Neural progenitor cell (in vitro differentiated cells): ENCODE measurements around the gene EVC2. TPM values are rescaled to one million over a fixed set of nuclear protein-coding genes. Genes with fewer than 3 reads are reported as not detected.

Experiments
- DNase-seq: peaks from one replicate; pipeline ENCODE4 v3.0.0-alpha.2; 2016; ENCODE audit warnings: low spot score
- H2AFZ ChIP-seq: fragments of 200-600 bp; sonication (generic); replicated peaks from 2 replicates; pipeline ENCODE4 v1.6.1; 2016; ENCODE audit warnings: antibody characterized with exemption
- H3F3A ChIP-seq: fragments of 200-600 bp; sonication (generic); 2 replicates; pipeline ENCODE4 v1.6.1; 2016; ENCODE audit warnings: antibody characterized with exemption, low read depth
- H3K27ac ChIP-seq: fragments of 200-600 bp; sonication (generic); 2 replicates; pipeline ENCODE4 v1.5.1; 2016; ENCODE audit warnings: mild to moderate bottlenecking
- H3K27me3 ChIP-seq: fragments of 200-600 bp; sonication (generic); 2 replicates; pipeline ENCODE4 v1.6.1; 2016; ENCODE audit warnings: mild to moderate bottlenecking, moderate library complexity
- H3K36me3 ChIP-seq: fragments of 200-600 bp; sonication (generic); 2 replicates; pipeline ENCODE4 v1.5.1; 2016
- H3K4me1 ChIP-seq: fragments of 200-600 bp; sonication (generic); 2 replicates; pipeline ENCODE4 v1.6.1; 2016; ENCODE audit warnings: mixed run types
- H3K4me2 ChIP-seq: fragments of 200-600 bp; sonication (generic); 2 replicates; pipeline ENCODE4 v1.6.1; 2016
- H3K4me3 ChIP-seq: fragments of 200-600 bp; sonication (generic); 2 replicates; pipeline ENCODE4 v1.5.1; 2016
- H3K79me2 ChIP-seq: fragments of 200-600 bp; sonication (generic); 2 replicates; pipeline ENCODE4 v1.6.1; 2016; ENCODE audit warnings: low read depth
- H3K9ac ChIP-seq: fragments of 200-600 bp; sonication (generic); 2 replicates; pipeline ENCODE4 v1.6.1; 2016
- H3K9me3 ChIP-seq: fragments of 200-600 bp; sonication (generic); 2 replicates; pipeline ENCODE4 v1.5.1; 2016; ENCODE audit warnings: low read depth
- H4K20me1 ChIP-seq: fragments of 200-600 bp; sonication (generic); 2 replicates; pipeline ENCODE4 v1.6.1; 2016; ENCODE audit warnings: low read depth
- H3K27ac Mint-ChIP-seq: 3 replicates; pipeline ENCODE4 v1.8.0; 2021; ENCODE audit warnings: mixed read lengths
- H3K27me3 Mint-ChIP-seq: 2 replicates; pipeline ENCODE4 v1.8.0; 2022; ENCODE audit warnings: low read depth, mild to moderate bottlenecking, inconsistent platforms, moderate library complexity, mixed read lengths; ENCODE audit not compliant: insufficient read depth
- H3K36me3 Mint-ChIP-seq: 3 replicates; pipeline ENCODE4 v1.8.0; 2021; ENCODE audit warnings: mixed read lengths
- H3K4me1 Mint-ChIP-seq: 3 replicates; pipeline ENCODE4 v1.8.0; 2021; ENCODE audit warnings: mixed read lengths
- H3K4me3 Mint-ChIP-seq: 3 replicates; pipeline ENCODE4 v1.8.0; 2021; ENCODE audit warnings: mild to moderate bottlenecking, moderate library complexity, mixed read lengths
- H3K9me3 Mint-ChIP-seq: 3 replicates; pipeline ENCODE4 v1.8.0; 2020; ENCODE audit warnings: mixed read lengths
- CTCF ChIP-seq: fragments of 200-600 bp; sonication (generic); IDR thresholded peaks from 2 replicates; pipeline ENCODE4 v1.5.1; 2017; ENCODE audit warnings: antibody characterized with exemption, mild to moderate bottlenecking
- EZH2 ChIP-seq: fragments of 200-600 bp; sonication (generic); IDR thresholded peaks from 2 replicates; pipeline ENCODE4 v1.6.1; 2017; ENCODE audit warnings: antibody characterized with exemption, mild to moderate bottlenecking, moderate library complexity
- EZH2phosphoT487 ChIP-seq: fragments of 200-600 bp; sonication (generic); IDR thresholded peaks from 2 replicates; pipeline ENCODE4 v1.6.1; 2017; ENCODE audit warnings: antibody characterized with exemption
- total RNA-seq: library from RNA; depleted of rRNA; stranded (reverse); fragments of >200 nt; gene quantifications from 2 replicates; pipeline ENCODE4 v1.2.3, GENCODE V29; 2015; ENCODE audit warnings: low replicate concordance

EVC2 gene
- total RNA-seq, 1 donor from 2014 or later = 6.1 TPM

DNA sequence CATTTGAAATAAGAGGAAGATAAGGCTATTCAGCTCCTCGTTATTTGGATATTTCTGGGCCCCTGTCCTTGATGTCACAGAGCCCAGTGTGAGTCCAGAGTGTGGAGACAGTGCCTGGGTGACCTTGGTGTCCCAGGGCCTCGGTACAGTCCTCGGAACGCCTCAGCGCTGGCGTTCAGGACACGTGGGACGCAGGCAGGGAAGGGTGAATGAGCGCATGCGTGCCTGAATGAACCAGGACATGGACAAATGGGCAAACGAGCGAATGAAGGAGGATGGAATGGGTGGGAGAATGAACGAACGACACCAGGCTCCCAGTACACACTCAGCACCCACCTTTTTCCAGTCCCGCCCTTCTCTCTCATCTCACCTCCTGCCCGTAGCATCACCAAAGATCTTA is 46.8 kb upstream of the EVC2 start:
- Histone ChIP-seq H3K4me1 (peaks cover 5% of the 10 kb centered on the region), H3K4me3 (no peak overlapping the region), H3K4me2 (no peak overlapping the region), H3K79me2 (no peaks in the 10 kb centered on the region), H2AFZ (no peak overlapping the region), H3K36me3 (no peaks in the 10 kb centered on the region), H3K9me3 (no peaks in the 10 kb centered on the region), H3K27me3 (no peaks in the 10 kb centered on the region), H3F3A (no peaks in the 10 kb centered on the region), H3K27ac (no peak overlapping the region), H4K20me1 (no peaks in the 10 kb centered on the region), H3K9ac (no peak overlapping the region)
- Mint-ChIP-seq H3K4me1 (peaks cover 20% of the 10 kb centered on the region), H3K27ac (no peak overlapping the region), H3K27me3 (peaks cover 2% of the 10 kb centered on the region), H3K9me3 (no peaks in the 10 kb centered on the region), H3K4me3 (no peak overlapping the region), H3K36me3 (peaks cover 19% of the 10 kb centered on the region)
- TF ChIP-seq CTCF = no peak
- TF ChIP-seq EZH2 = no peak
- DNase-seq = no peak

DNA sequence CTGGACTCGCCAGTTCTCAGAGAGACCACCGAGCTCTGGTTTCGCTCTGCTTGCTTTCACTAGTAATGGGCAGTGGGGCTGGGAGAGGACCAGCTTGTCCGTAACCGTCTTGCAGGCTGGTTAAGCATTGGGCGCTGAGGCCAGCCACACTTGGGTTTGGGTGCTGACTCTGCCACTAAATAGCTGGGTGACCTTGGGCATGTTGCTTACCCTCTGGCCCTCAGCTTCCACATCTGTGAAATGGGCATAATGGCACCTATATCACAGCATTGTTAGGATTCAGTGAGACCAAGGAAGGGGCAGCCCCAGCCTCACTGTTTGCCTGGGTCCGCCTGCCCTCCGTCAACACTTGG is 46.1 kb upstream of the EVC2 start:
- Histone ChIP-seq H2AFZ (no peak overlapping the region), H3K4me1 (peaks cover 5% of the 10 kb centered on the region), H4K20me1 (no peaks in the 10 kb centered on the region), H3K79me2 (no peaks in the 10 kb centered on the region), H3F3A (no peaks in the 10 kb centered on the region), H3K9ac (no peak overlapping the region), H3K36me3 (no peaks in the 10 kb centered on the region), H3K27me3 (no peaks in the 10 kb centered on the region), H3K27ac (no peak overlapping the region), H3K4me3 (no peak overlapping the region), H3K9me3 (no peaks in the 10 kb centered on the region), H3K4me2 (no peak overlapping the region)
- TF ChIP-seq EZH2phosphoT487 (no peak), EZH2 (no peak)
- Mint-ChIP-seq H3K4me3 (no peak overlapping the region), H3K9me3 (no peaks in the 10 kb centered on the region), H3K36me3 (peaks cover 20% of the 10 kb centered on the region), H3K4me1 (peaks cover 20% of the 10 kb centered on the region), H3K27me3 (peaks cover 2% of the 10 kb centered on the region), H3K27ac (no peak overlapping the region)
- no peak for DNase-seq

GRCh38 chr4:5753766-5754528 is 45.6 kb upstream of the EVC2 start:
- Mint-ChIP-seq H3K27ac (no peak overlapping the region), H3K27me3 (peaks cover 2% of the 10 kb centered on the region), H3K9me3 (no peaks in the 10 kb centered on the region), H3K36me3 (peaks cover 20% of the 10 kb centered on the region), H3K4me1 (peaks cover 20% of the 10 kb centered on the region), H3K4me3 (no peak overlapping the region)
- H3K4me2 ChIP-seq = no peak overlapping the region
- no peaks in the 10 kb centered on the region for H3K79me2 ChIP-seq
- no peak for TF ChIP-seq EZH2
- TF ChIP-seq CTCF = no peak
- TF ChIP-seq EZH2phosphoT487 = no peak
- H3K27me3 ChIP-seq = no peaks in the 10 kb centered on the region
- no peak overlapping the region for H3K9ac ChIP-seq
- no peaks in the 10 kb centered on the region for H3K36me3 ChIP-seq
- H3K9me3 ChIP-seq = no peaks in the 10 kb centered on the region
- no peak for DNase-seq
- H3K27ac ChIP-seq = no peak overlapping the region
- H3K4me1 ChIP-seq = peaks cover 5% of the 10 kb centered on the region
- H3K4me3 ChIP-seq = no peak overlapping the region
- no peaks in the 10 kb centered on the region for H3F3A ChIP-seq
- H4K20me1 ChIP-seq = no peaks in the 10 kb centered on the region
- no peak overlapping the region for H2AFZ ChIP-seq

GRCh38 chr4:5753366-5753765 is 45.0 kb upstream of the EVC2 start:
- no peak for TF ChIP-seq EZH2
- no peak for TF ChIP-seq EZH2phosphoT487
- Mint-ChIP-seq H3K4me3 (no peak overlapping the region), H3K4me1 (peaks cover 20% of the 10 kb centered on the region), H3K9me3 (no peaks in the 10 kb centered on the region), H3K36me3 (peaks cover 16% of the 10 kb centered on the region), H3K27ac (no peak overlapping the region), H3K27me3 (peaks cover 2% of the 10 kb centered on the region)
- Histone ChIP-seq H4K20me1 (no peaks in the 10 kb centered on the region), H3F3A (no peaks in the 10 kb centered on the region), H3K9ac (no peak overlapping the region), H3K79me2 (no peaks in the 10 kb centered on the region), H3K36me3 (no peaks in the 10 kb centered on the region), H3K4me3 (no peak overlapping the region), H3K4me1 (peaks cover 5% of the 10 kb centered on the region), H3K27ac (no peak overlapping the region), H3K9me3 (no peaks in the 10 kb centered on the region), H2AFZ (no peak overlapping the region), H3K4me2 (no peak overlapping the region), H3K27me3 (no peaks in the 10 kb centered on the region)
- DNase-seq = no peak
